Prostate gland (tissue), 2 donors: ENCODE results near the gene PTGS2.

Experiments
- CTCF ChIP-seq, 4 experiments: fragments of 200-600 bp in 2 of 4; fragments of 450-650 bp in 2 of 4; sonication (generic) in 2 of 4; IDR thresholded peaks; 1 replicate in 3 of 4; 2 replicates in 1 of 4; pipeline ENCODE4 v1.5.1; 2016 to 2019; ENCODE audit warnings: antibody characterized with exemption in 4 of 4, mild to moderate bottlenecking in 2 of 4, moderate library complexity in 2 of 4
- POLR2A ChIP-seq: fragments of 450-650 bp; IDR thresholded peaks from one replicate; pipeline ENCODE4 v1.6.1; 2016; ENCODE audit warnings: antibody characterized with exemption, mild to moderate bottlenecking

GRCh38 chr1:186700722-186701121, 20.5 kb upstream of the PTGS2 start:
- TF ChIP-seq CTCF (IDR thresholded peaks at IDR 0.05) = no peak
- no peak for TF ChIP-seq POLR2A
